GM12878 (cell line): ENCODE results near the gene PTPN13.

Experiments
- POLR2A ChIP-seq: IDR thresholded peaks from 2 replicates; pipeline ENCODE4 v1.6.1; 2011; ENCODE audit warnings: low read depth, mild to moderate bottlenecking, low read length
- TCF7 ChIP-seq: IDR thresholded peaks from 2 replicates; pipeline ENCODE4 v1.6.1; 2014; ENCODE audit warnings: antibody characterized with exemption, borderline replicate concordance

DNA sequence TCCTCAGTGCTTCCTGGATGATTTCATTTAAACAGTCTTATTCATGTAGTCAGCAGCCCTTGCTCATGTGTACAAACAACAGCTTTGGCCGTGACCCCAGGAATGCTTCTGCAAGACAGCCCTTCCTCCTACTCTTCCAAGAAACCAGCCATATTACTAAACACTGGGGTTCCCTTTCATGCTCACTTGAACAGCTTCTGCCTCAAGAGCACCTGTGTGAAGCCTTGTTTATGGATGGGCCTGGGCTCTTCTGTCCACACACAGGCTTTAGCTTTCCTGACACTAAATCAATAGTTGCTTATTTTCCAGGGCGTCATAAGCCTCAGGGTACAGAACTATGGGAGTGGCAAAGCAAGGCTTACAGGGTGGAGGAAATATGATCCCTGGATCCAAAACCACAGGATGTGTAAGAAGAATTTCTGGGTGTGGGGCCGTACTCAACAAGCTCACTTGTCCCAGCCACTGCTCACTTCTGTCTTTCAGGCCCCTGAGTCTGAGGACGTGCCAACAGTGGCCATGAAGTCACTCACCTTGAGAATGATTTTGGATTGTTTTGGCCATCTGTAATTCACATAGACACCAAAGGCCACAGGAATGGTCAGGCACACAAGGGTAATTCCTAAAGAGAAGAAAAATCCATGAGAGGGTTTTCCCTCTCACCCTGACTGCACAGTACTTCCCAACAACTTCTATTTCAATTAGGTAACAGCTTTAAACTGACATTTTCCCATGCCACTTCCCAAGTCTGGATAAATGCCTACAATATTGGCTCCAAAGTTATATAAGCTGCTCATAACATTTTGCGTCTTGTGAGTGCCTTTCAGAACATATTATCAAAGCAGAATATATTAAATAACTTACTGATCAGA is 237.4 kb downstream of the PTPN13 start:
- TF ChIP-seq TCF7: no peak
- no peak for TF ChIP-seq POLR2A
